GM13976 (cell line): ENCODE results near the gene LMOD1.
"Not testable (repeated sequence)": the region's sequence is repeated elsewhere in the genome, so short reads cannot be mapped to it uniquely, and the experiment has no call there.

ENCODE experiments used
- DNase-seq: peaks from one replicate; pipeline ENCODE4 v3.0.0; 2012; ENCODE audit warnings: low spot score
- CTCF ChIP-seq: IDR thresholded peaks from 2 replicates; pipeline ENCODE4 v1.5.1; 2012; ENCODE audit warnings: borderline replicate concordance, mild to moderate bottlenecking; ENCODE audit not compliant: insufficient read depth; ENCODE audit errors: extremely low read depth, missing control alignments, control extremely low read depth
- in situ Hi-C: fragments of 300-500 bp; cut with MboI; formaldehyde crosslinking; loops from one replicate; pipeline ENCODE4 v1.12.0; 2022; ENCODE audit warnings: low sequenced_read_pairs, mixed read lengths, inconsistent platforms; ENCODE audit not compliant: unreplicated experiment

The LMOD1 gene

GRCh38 chr1:201964261-201964660 lies 17.9 kb upstream of the LMOD1 start:
- DNase-seq = no peak
- in situ Hi-C loops = no loop called here
- TF ChIP-seq CTCF = no peak

GRCh38 chr1:201962382-201962781 lies 16.0 kb upstream of the LMOD1 start:
- in situ Hi-C loops, DNase-seq: not testable (repeated sequence)

GRCh38 chr1:201958348-201958747 lies 12.0 kb upstream of the LMOD1 start:
- DNase-seq = no peak
- in situ Hi-C loops = no loop called here
- no peak for TF ChIP-seq CTCF

GRCh38 chr1:201955729-201956143 lies 9.4 kb upstream of the LMOD1 start:
- DNase-seq = no peak
- no peak for TF ChIP-seq CTCF
- in situ Hi-C loops = no loop called here

GRCh38 chr1:201955009-201955728 lies 8.8 kb upstream of the LMOD1 start, which contains the start of gene TIMM17A:
TIMM17A (plus strand) TSS chr1:201955503; CDS start chr1:201955527, 24 bp downstream.
- TF ChIP-seq CTCF = no peak
- in situ Hi-C loops = no loop called here
- DNase-seq = peak; percentile 97

- TF ChIP-seq CTCF = no peak
- no peak for DNase-seq
- in situ Hi-C loops = no loop called here
Measured at GRCh38 chr1:201954263-201955008, 8.1 kb upstream of the LMOD1 start.

- in situ Hi-C loops = no loop called here
- TF ChIP-seq CTCF = no peak
- DNase-seq = no peak
Measured at GRCh38 chr1:201949491-201949890, 3.1 kb upstream of the LMOD1 start.
